OCI-LY1 (cell line): ENCODE data around the gene ELMO1.

ENCODE experiments used
- H2AFZ ChIP-seq: fragments of 200-600 bp; sonication (generic), shearing (Covaris generic); 2 replicates; pipeline ENCODE4 v1.6.0; 2014; ENCODE audit warnings: antibody characterized with exemption, mild to moderate bottlenecking, low read length
- H3F3A ChIP-seq: fragments of 200-600 bp; sonication (generic), shearing (Covaris generic); 2 replicates; pipeline ENCODE4 v1.6.0; 2014; ENCODE audit warnings: mild to moderate bottlenecking, antibody characterized with exemption, low read length, moderate library complexity; ENCODE audit not compliant: insufficient read depth
- H3K27ac ChIP-seq: fragments of 200-600 bp; sonication (generic); 2 replicates; pipeline ENCODE4 v1.5.1; 2014; ENCODE audit warnings: low read length, mixed run types, mild to moderate bottlenecking, low read depth; ENCODE audit not compliant: poor library complexity, severe bottlenecking
- H3K27me3 ChIP-seq: fragments of 200-600 bp; sonication (generic); 2 replicates; pipeline ENCODE4 v1.6.0; 2014; ENCODE audit warnings: antibody characterized with exemption, mild to moderate bottlenecking, low read length, moderate library complexity; ENCODE audit not compliant: insufficient read depth
- H3K36me3 ChIP-seq: fragments of 200-600 bp; sonication (generic); 2 replicates; pipeline ENCODE4 v1.6.1; 2014; ENCODE audit warnings: mild to moderate bottlenecking, antibody characterized with exemption, low read length, moderate library complexity, mixed read lengths; ENCODE audit not compliant: insufficient read depth
- H3K4me1 ChIP-seq: fragments of 200-600 bp; sonication (generic); 2 replicates; pipeline ENCODE4 v1.5.1; 2014; ENCODE audit warnings: mild to moderate bottlenecking, low read length, moderate library complexity; ENCODE audit not compliant: insufficient read depth, severe bottlenecking
- H3K4me2 ChIP-seq: fragments of 200-600 bp; sonication (generic), shearing (Covaris generic); 2 replicates; pipeline ENCODE4 v1.6.1; 2014; ENCODE audit warnings: low read length
- H3K4me3 ChIP-seq: fragments of 200-600 bp; sonication (generic); 2 replicates; pipeline ENCODE4 v1.5.1; 2014; ENCODE audit warnings: low read length, low read depth, mild to moderate bottlenecking, mixed read lengths; ENCODE audit not compliant: poor library complexity, severe bottlenecking
- H3K79me2 ChIP-seq: fragments of 200-600 bp; shearing (Covaris generic); 2 replicates; pipeline ENCODE4 v1.6.1; 2016; ENCODE audit warnings: mixed run types, low read length, mixed read lengths; ENCODE audit not compliant: insufficient read depth
- H3K9ac ChIP-seq: fragments of 200-600 bp; sonication (generic), shearing (Covaris generic); 2 replicates; pipeline ENCODE4 v1.6.1; 2014; ENCODE audit warnings: mild to moderate bottlenecking, low read length, mixed read lengths
- H3K9me2 ChIP-seq: fragments of 200-600 bp; sonication (generic), shearing (Covaris generic); 2 replicates; pipeline ENCODE4 v1.6.1; 2014; ENCODE audit warnings: low read depth, mild to moderate bottlenecking, low read length, mixed read lengths
- H3K9me3 ChIP-seq: fragments of 200-600 bp; shearing (Covaris generic); 2 replicates; pipeline ENCODE4 v1.6.1; 2014; ENCODE audit warnings: low read length, mixed read lengths
- H4K20me1 ChIP-seq: fragments of 200-600 bp; sonication (generic), shearing (Covaris generic); 2 replicates; pipeline ENCODE4 v1.6.0; 2016; ENCODE audit warnings: mild to moderate bottlenecking, low read length; ENCODE audit not compliant: insufficient read depth
- EZH2 ChIP-seq: fragments of 200-600 bp; sonication (generic), shearing (Covaris generic); IDR thresholded peaks from 2 replicates; pipeline ENCODE4 v1.8.0; 2017; ENCODE audit warnings: borderline replicate concordance, mixed run types, mild to moderate bottlenecking, antibody characterized with exemption, low read length, moderate library complexity, mixed read lengths
- TF ChIP-seq, protein P1 (sequence below): fragments of 200-600 bp; sonication (generic), shearing (Covaris generic); IDR thresholded peaks from 2 replicates; pipeline ENCODE4 v1.5.1; 2017; ENCODE audit warnings: mild to moderate bottlenecking, antibody characterized with exemption, low read length, moderate library complexity, mixed read lengths

The ELMO1 gene

DNA sequence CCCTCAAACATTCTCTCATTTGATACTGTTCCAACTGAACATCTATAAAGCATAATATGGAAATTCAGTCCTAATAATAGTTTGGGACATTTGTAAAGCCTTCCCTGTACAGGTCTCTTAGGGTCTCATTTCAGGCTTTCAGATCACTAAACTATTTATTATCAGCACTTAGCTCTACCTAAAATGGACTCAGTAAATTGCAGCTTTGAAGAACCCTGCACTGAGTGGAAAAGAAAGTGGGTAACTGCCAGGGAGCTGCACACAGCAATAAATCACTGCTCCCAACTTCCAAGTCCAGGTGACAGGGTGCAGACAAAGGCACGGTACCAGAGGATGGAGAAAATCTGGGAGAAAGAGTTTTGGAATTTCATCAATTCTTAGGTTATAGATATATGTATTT is 559.5 kb downstream of the ELMO1 start:
- Histone ChIP-seq H3K36me3 (peaks cover 92% of the 10 kb centered on the region), H3K79me2 (no peaks in the 10 kb centered on the region), H3K4me2 (no peak overlapping the region), H3K9me2 (no peaks in the 10 kb centered on the region), H3F3A (no peaks in the 10 kb centered on the region), H4K20me1 (no peaks in the 10 kb centered on the region), H3K27ac (no peak overlapping the region), H2AFZ (no peak overlapping the region), H3K9ac (no peak overlapping the region), H3K9me3 (no peaks in the 10 kb centered on the region), H3K4me1 (no peaks in the 10 kb centered on the region), H3K4me3 (no peak overlapping the region), H3K27me3 (no peaks in the 10 kb centered on the region)
- TF ChIP-seq, protein P1, sequence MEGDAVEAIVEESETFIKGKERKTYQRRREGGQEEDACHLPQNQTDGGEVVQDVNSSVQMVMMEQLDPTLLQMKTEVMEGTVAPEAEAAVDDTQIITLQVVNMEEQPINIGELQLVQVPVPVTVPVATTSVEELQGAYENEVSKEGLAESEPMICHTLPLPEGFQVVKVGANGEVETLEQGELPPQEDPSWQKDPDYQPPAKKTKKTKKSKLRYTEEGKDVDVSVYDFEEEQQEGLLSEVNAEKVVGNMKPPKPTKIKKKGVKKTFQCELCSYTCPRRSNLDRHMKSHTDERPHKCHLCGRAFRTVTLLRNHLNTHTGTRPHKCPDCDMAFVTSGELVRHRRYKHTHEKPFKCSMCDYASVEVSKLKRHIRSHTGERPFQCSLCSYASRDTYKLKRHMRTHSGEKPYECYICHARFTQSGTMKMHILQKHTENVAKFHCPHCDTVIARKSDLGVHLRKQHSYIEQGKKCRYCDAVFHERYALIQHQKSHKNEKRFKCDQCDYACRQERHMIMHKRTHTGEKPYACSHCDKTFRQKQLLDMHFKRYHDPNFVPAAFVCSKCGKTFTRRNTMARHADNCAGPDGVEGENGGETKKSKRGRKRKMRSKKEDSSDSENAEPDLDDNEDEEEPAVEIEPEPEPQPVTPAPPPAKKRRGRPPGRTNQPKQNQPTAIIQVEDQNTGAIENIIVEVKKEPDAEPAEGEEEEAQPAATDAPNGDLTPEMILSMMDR: no peak
- TF ChIP-seq EZH2: no peak

DNA sequence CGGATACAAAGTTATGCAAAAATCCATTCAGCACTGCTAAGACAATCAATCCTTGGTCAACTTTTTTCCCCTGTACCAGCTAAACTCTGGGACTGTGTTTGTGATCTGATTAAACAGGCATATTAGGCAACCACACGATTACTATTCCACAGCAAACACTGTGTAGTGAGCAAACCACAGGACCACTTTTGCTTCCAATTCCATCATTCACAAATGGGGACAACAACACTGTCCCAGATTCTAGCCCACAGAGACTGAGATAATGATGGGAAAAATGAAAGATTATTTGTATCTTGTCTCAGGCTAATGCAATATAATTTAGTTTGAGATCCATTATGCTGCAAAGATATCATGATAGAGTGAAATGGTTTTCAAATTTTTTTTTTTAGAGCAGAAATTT is 560.7 kb downstream of the ELMO1 start:
- no peak overlapping the region for H3K27ac ChIP-seq
- H3K79me2 ChIP-seq: no peaks in the 10 kb centered on the region
- no peaks in the 10 kb centered on the region for H3K9me2 ChIP-seq
- no peaks in the 10 kb centered on the region for H3F3A ChIP-seq
- H3K4me1 ChIP-seq: no peaks in the 10 kb centered on the region
- no peak overlapping the region for H3K4me2 ChIP-seq
- H3K9me3 ChIP-seq: no peaks in the 10 kb centered on the region
- H4K20me1 ChIP-seq: no peaks in the 10 kb centered on the region
- peaks cover 91% of the 10 kb centered on the region for H3K36me3 ChIP-seq
- H2AFZ ChIP-seq: no peak overlapping the region
- H3K9ac ChIP-seq: no peak overlapping the region
- TF ChIP-seq EZH2: no peak
- TF ChIP-seq, protein P1: no peak
- no peak overlapping the region for H3K4me3 ChIP-seq
- H3K27me3 ChIP-seq: no peaks in the 10 kb centered on the region

DNA sequence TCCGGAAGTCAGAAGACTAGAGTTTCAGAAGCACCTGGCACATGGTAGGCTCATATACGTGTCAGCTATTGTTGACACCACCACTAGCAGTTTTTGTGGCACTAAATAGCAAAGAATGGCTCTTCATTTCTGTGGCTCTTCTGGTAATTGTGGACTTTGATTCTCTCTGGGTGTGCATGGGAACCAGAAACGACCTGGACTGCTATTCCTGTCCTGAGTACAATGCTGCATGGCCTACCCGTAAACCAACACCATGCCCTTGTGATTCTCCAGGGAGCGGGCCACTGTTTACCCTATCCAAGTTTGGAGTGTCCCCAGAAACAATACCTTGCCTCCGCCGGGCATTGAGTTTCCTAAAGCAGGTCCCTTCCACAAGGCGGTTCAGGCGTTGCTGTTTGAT is 561.4 kb downstream of the ELMO1 start:
- TF ChIP-seq EZH2: no peak
- TF ChIP-seq, protein P1: no peak
- no peaks in the 10 kb centered on the region for H3K79me2 ChIP-seq
- no peak overlapping the region for H3K27ac ChIP-seq
- no peaks in the 10 kb centered on the region for H4K20me1 ChIP-seq
- H3F3A ChIP-seq: no peaks in the 10 kb centered on the region
- H3K27me3 ChIP-seq: no peaks in the 10 kb centered on the region
- H3K4me3 ChIP-seq: no peak overlapping the region
- no peaks in the 10 kb centered on the region for H3K9me3 ChIP-seq
- H3K9ac ChIP-seq: no peak overlapping the region
- no peak overlapping the region for H2AFZ ChIP-seq
- no peaks in the 10 kb centered on the region for H3K9me2 ChIP-seq
- H3K36me3 ChIP-seq: peaks cover 90% of the 10 kb centered on the region
- H3K4me2 ChIP-seq: no peak overlapping the region
- H3K4me1 ChIP-seq: no peaks in the 10 kb centered on the region
